ENCODE data around the gene NCKAP5.
"Not testable (repeated sequence)": the region's sequence is repeated elsewhere in the genome, so short reads cannot be mapped to it uniquely, and the experiment has no call there.

The NCKAP5 gene

GRCh38 chr2:132813422-132813821, 754.8 kb downstream of the NCKAP5 start:
- DNase-seq = no peak
- in situ Hi-C loops (cut with HindIII; ENCODE audit: low pct_ligation_motif_present, low sequenced_read_pairs) = no loop called here
- Histone ChIP-seq H3K36me3 (replicated peaks) (no peaks in the 10 kb centered on the region), H3K27ac (no peak overlapping the region), H3K27me3 (replicated peaks) (no peaks in the 10 kb centered on the region), H3K4me3 (ENCODE audit: low read depth, low read length) (no peak overlapping the region)
- TF ChIP-seq, protein P1, sequence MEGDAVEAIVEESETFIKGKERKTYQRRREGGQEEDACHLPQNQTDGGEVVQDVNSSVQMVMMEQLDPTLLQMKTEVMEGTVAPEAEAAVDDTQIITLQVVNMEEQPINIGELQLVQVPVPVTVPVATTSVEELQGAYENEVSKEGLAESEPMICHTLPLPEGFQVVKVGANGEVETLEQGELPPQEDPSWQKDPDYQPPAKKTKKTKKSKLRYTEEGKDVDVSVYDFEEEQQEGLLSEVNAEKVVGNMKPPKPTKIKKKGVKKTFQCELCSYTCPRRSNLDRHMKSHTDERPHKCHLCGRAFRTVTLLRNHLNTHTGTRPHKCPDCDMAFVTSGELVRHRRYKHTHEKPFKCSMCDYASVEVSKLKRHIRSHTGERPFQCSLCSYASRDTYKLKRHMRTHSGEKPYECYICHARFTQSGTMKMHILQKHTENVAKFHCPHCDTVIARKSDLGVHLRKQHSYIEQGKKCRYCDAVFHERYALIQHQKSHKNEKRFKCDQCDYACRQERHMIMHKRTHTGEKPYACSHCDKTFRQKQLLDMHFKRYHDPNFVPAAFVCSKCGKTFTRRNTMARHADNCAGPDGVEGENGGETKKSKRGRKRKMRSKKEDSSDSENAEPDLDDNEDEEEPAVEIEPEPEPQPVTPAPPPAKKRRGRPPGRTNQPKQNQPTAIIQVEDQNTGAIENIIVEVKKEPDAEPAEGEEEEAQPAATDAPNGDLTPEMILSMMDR (IDR thresholded peaks at IDR 0.05; ENCODE audit: low read depth, low read length, missing control alignments) = no peak

GRCh38 chr2:132811148-132811915, 756.9 kb downstream of the NCKAP5 start:
- Histone ChIP-seq H3K4me3 (ENCODE audit: low read depth, low read length) (no peak overlapping the region), H3K36me3 (replicated peaks) (no peaks in the 10 kb centered on the region), H3K27me3 (replicated peaks) (no peaks in the 10 kb centered on the region), H3K27ac (no peak overlapping the region)
- TF ChIP-seq, protein P1 (IDR thresholded peaks at IDR 0.05; ENCODE audit: low read depth, low read length, missing control alignments) = no peak
- in situ Hi-C loops (cut with HindIII; ENCODE audit: low pct_ligation_motif_present, low sequenced_read_pairs) = no loop called here
- no peak for DNase-seq

DNA sequence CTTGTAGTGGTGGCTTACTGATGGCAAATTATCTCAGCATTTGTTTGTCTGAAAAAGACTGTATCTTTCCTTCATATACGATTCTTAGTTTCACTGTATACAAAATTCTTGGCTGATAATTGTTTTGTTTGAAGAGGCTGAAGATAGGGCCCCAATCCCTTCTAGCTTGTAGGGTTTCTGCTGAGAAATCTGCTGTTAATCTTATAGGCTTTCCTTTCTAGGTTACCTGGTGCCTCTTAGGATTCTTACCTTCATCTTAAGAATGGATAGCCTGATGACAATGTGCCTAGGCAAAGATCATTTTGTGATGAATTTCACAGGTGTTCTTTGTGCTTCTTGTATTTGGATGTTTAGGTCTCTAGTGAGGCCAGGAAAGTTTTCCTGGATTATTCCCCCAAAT, 758.3 kb downstream of the NCKAP5 start:
- H3K27ac ChIP-seq; DNase-seq; H3K27me3 ChIP-seq (replicated peaks); H3K36me3 ChIP-seq (replicated peaks); in situ Hi-C loops (cut with HindIII; ENCODE audit: low pct_ligation_motif_present, low sequenced_read_pairs); H3K4me3 ChIP-seq (ENCODE audit: low read depth, low read length): not testable (repeated sequence)

GRCh38 chr2:132804051-132804450, 764.2 kb downstream of the NCKAP5 start:
- Histone ChIP-seq H3K27me3 (replicated peaks) (no peaks in the 10 kb centered on the region), H3K27ac (peak overlapping the region; percentile 51), H3K36me3 (replicated peaks) (no peaks in the 10 kb centered on the region), H3K4me3 (ENCODE audit: low read depth, low read length) (no peak overlapping the region)
- DNase-seq = peak; percentile 71
- TF ChIP-seq, protein P1 (IDR thresholded peaks at IDR 0.05; ENCODE audit: low read depth, low read length, missing control alignments) = no peak
- in situ Hi-C loops (cut with HindIII; ENCODE audit: low pct_ligation_motif_present, low sequenced_read_pairs) = no loop called here

GRCh38 chr2:132798341-132798740, 769.9 kb downstream of the NCKAP5 start:
- in situ Hi-C loops (cut with HindIII; ENCODE audit: low pct_ligation_motif_present, low sequenced_read_pairs) = no loop called here
- Histone ChIP-seq H3K27ac (no peak overlapping the region), H3K36me3 (replicated peaks) (no peaks in the 10 kb centered on the region), H3K4me3 (ENCODE audit: low read depth, low read length) (no peak overlapping the region), H3K27me3 (replicated peaks) (no peaks in the 10 kb centered on the region)
- TF ChIP-seq, protein P1 (IDR thresholded peaks at IDR 0.05; ENCODE audit: low read depth, low read length, missing control alignments) = no peak
- no peak for DNase-seq

GRCh38 chr2:132797556-132797955, 770.7 kb downstream of the NCKAP5 start:
- H3K4me3 ChIP-seq (ENCODE audit: low read depth, low read length) = no peak overlapping the region
- in situ Hi-C loops (cut with HindIII; ENCODE audit: low pct_ligation_motif_present, low sequenced_read_pairs) = no loop called here
- no peaks in the 10 kb centered on the region for H3K36me3 ChIP-seq (replicated peaks)
- H3K27me3 ChIP-seq (replicated peaks) = no peaks in the 10 kb centered on the region
- peak overlapping the region; percentile 9 for H3K27ac ChIP-seq
- TF ChIP-seq, protein P1 (IDR thresholded peaks at IDR 0.05; ENCODE audit: low read depth, low read length, missing control alignments) = no peak
- peak; percentile 86 for DNase-seq

All from brain microvascular endothelial cell (primary cell).